Activated T-cell treated with anti-CD3 and anti-CD28 coated beads, Interleukin-2, amount 50 U/mL, for 72 hours (primary cell): ENCODE results near the gene UGGT1. TPM values are rescaled to one million over a fixed set of nuclear protein-coding genes. Genes with fewer than 3 reads are reported as not detected.
"Not testable (repeated sequence)": the region's sequence is repeated elsewhere in the genome, so short reads cannot be mapped to it uniquely, and the experiment has no call there.

Source experiments
- ATAC-seq, 2 donors: fragments of 150-1000 bp; cut with Tn5 transposase; replicated peaks in 1 of 2; 2 replicates each; pipeline ENCODE4 v1.10.0; 2021; ENCODE audit warnings: moderate library complexity in 2 of 2, mild to moderate bottlenecking in 1 of 2
- DNase-seq, 2 donors: peaks; one replicate each; pipeline ENCODE4 v3.0.0; 2021 to 2022; ENCODE audit warnings: mixed read lengths in 1 of 2
- H3K27ac Mint-ChIP-seq: one replicate; pipeline ENCODE4 v1.8.0; 2022; ENCODE audit warnings: mild to moderate bottlenecking, moderate library complexity, mixed read lengths
- H3K27me3 Mint-ChIP-seq: one replicate; pipeline ENCODE4 v1.8.0; 2022; ENCODE audit warnings: low read depth, mixed read lengths
- H3K36me3 Mint-ChIP-seq, 2 donors: one replicate each; pipeline ENCODE4 v1.8.0; 2022; ENCODE audit warnings: mixed read lengths in 2 of 2, mild to moderate bottlenecking in 1 of 2; ENCODE audit not compliant: insufficient read depth in 2 of 2
- H3K4me1 Mint-ChIP-seq: one replicate; pipeline ENCODE4 v1.8.0; 2022; ENCODE audit warnings: low read depth, mixed read lengths
- H3K4me3 Mint-ChIP-seq, 2 donors: one replicate each; pipeline ENCODE4 v1.8.0; 2022; ENCODE audit warnings: mild to moderate bottlenecking in 2 of 2, mixed read lengths in 2 of 2, moderate library complexity in 2 of 2
- H3K9me3 Mint-ChIP-seq, 2 donors: one replicate each; pipeline ENCODE4 v1.8.0; 2022; ENCODE audit warnings: mixed read lengths in 2 of 2
- total RNA-seq, 2 donors: library from RNA; stranded (reverse); gene quantifications; one replicate each; pipeline ENCODE4 v1.2.3, GENCODE V29; 2022

UGGT1 gene
- total RNA-seq, 2 donors from 2014 or later = 48.6 to 54.3 TPM

DNA sequence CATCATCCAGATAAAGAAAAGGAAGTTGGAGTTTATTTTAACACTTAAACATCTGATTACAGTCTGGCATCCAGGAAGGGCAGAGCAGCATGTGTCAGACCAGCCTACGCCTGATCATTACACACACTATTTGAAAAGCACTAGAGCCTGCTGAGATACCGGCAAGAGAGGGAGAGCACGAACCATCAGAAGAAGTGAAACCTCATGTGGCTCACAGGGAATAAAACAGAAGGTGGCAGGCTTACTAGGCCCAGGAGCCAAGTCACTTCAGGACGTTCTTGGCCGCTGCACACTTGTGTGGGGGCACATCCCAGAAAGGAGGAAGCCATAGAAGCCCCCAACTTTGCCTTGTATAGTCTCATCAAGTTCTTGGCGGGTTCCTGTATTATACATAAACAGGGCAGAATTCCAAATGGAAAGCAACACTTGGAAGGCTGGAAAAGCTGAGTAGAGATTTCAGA, 105.5 kb downstream of the UGGT1 start:
- Mint-ChIP-seq H3K27ac (peak overlapping the region; percentile 55), H3K4me3 (peak overlapping the region; percentile 16 to 42), H3K9me3 (no peaks in the 10 kb centered on the region), H3K27me3 (no peaks in the 10 kb centered on the region), H3K36me3 (peaks cover 0 to 10% of the 10 kb centered on the region in 2 donors), H3K4me1 (peaks cover 29% of the 10 kb centered on the region)
- DNase-seq = no peak
- ATAC-seq = peak; percentile 67 to 77

DNA sequence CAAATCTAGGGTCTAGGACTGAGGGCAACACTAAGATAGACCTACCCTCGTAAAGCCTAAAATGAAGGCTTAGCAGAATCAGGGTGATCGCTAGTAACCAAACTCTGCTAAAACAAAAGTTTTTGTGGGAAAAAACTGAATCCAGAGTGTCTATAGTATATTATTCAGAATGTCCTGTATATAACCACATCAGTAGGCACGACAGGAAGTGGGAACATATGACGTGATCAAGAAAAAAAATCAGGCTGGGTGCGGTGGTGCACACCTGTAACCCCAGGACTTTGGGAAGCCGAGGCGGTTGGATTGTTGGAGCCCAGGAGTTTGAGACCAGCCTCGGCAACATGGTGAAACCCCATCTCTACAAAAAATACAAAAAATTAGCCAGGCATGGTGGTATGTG, 106.1 kb downstream of the UGGT1 start:
- DNase-seq (no peak), ATAC-seq (peak in 1 of 2 donors; percentile 10)
- H3K27me3 Mint-ChIP-seq = no peaks in the 10 kb centered on the region

DNA sequence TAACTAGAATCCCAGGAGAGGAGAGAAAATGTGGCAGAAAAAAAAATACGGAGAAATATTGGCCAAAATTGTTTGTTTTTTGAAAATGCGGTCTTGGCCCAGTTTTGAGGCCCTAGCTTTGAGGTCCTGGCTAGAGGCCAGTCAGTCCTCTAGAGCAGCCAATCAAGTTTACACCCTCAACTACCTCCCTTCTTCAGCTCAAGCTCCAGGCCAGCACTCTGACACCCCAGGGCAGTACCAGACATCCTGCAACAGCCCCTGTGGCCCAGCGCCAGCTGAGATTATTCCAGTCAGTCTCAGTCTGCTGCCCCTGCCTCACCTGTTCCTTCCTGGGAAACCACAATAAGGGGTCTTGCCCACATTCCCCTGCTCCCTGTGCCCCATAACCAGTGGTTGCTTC, 107.7 kb downstream of the UGGT1 start:
- H3K27ac Mint-ChIP-seq = no peak overlapping the region

More for the DNA sequence above, 106.1 kb downstream of the UGGT1 start:
- Mint-ChIP-seq H3K4me3 (no peak overlapping the region), H3K36me3 (peaks cover 0 to 10% of the 10 kb centered on the region in 2 donors), H3K4me1 (peaks cover 29% of the 10 kb centered on the region), H3K9me3 (no peaks in the 10 kb centered on the region), H3K27ac (peak overlapping the region; percentile 55)

DNA sequence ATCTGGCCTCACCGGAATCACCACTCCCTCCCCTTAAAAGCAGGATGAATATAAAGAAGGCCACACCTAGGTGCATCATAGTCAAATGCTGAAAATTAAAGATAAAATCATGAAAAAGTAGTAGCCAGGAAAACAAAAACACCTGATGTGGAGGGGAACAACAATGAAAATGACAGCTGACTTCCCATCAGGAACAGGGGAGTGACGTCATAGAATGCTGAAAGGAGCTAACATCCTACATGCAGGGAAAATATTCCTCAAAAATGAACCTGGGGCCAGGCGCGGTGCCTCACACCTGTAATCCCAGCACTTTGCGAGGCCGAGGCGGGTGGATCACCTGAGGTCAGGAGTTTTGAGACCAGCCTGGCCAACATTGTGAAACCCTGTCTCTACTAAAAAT, 108.1 kb downstream of the UGGT1 start:
- DNase-seq (no peak), ATAC-seq (no peak)
- H3K27ac Mint-ChIP-seq = no peak overlapping the region
- H3K27me3 Mint-ChIP-seq = peaks cover 5% of the 10 kb centered on the region
- H3K9me3 Mint-ChIP-seq = no peaks in the 10 kb centered on the region
- peaks cover 0 to 6% of the 10 kb centered on the region in 2 donors for H3K36me3 Mint-ChIP-seq
- peaks cover 29% of the 10 kb centered on the region for H3K4me1 Mint-ChIP-seq
- H3K4me3 Mint-ChIP-seq = no peak overlapping the region

More for the DNA sequence above, 107.7 kb downstream of the UGGT1 start:
- ATAC-seq = no peak
- no peak for DNase-seq
- Mint-ChIP-seq H3K4me1 (peaks cover 29% of the 10 kb centered on the region), H3K27me3 (peaks cover 5% of the 10 kb centered on the region), H3K9me3 (no peaks in the 10 kb centered on the region), H3K36me3 (peaks cover 0 to 6% of the 10 kb centered on the region in 2 donors), H3K4me3 (no peak overlapping the region)

DNA sequence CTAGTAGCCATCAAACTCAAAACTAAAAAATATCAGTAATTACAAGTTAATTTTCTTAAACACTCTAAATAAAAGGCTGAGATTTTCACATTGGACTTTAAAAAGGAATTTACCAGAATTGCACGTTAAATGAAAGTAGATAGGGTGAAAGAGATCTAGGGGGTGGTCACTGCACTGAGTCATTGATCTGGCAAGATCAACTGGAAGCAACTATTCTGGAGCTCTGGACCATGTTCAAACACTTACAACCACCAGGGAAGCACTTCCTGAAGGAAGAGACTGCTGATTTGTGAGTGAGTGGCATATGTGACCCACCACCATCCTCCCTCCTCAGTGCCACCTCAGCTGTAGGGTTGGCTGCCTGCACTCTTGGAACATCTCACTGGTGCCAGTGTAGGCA, 111.8 kb downstream of the UGGT1 start:
- no peak for DNase-seq
- H3K4me3 Mint-ChIP-seq = no peak overlapping the region
- H3K4me1 Mint-ChIP-seq = no peaks in the 10 kb centered on the region

DNA sequence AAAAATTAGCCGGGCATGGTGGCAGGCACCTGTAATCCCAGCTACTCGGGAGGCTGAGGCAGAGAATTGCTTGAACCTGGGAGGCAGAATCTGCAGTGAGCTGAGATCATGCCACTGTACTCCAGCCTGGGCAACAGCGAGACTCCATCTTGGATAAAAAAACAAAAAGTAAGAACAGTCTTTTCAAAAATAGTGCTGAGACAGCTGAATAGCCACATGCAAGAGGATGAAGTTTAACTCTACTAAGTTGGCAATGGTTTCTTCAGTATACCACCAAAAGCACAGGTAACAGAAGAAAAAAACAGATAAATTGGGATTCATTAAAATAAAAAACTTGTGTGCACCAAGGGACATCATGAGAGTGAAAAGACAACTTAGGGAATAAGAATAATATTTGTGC, 115.2 kb downstream of the UGGT1 start:
- Mint-ChIP-seq H3K9me3 (no peaks in the 10 kb centered on the region), H3K27ac (no peak overlapping the region), H3K36me3 (no peaks in the 10 kb centered on the region), H3K4me3 (no peak overlapping the region), H3K4me1 (no peaks in the 10 kb centered on the region), H3K27me3 (peaks cover 5% of the 10 kb centered on the region)
- ATAC-seq (no peak), DNase-seq (no peak)

More for the DNA sequence above, 111.8 kb downstream of the UGGT1 start:
- Mint-ChIP-seq H3K36me3 (no peaks in the 10 kb centered on the region), H3K9me3 (no peaks in the 10 kb centered on the region), H3K27ac (no peak overlapping the region), H3K27me3 (peaks cover 5% of the 10 kb centered on the region)
- ATAC-seq = no peak

DNA sequence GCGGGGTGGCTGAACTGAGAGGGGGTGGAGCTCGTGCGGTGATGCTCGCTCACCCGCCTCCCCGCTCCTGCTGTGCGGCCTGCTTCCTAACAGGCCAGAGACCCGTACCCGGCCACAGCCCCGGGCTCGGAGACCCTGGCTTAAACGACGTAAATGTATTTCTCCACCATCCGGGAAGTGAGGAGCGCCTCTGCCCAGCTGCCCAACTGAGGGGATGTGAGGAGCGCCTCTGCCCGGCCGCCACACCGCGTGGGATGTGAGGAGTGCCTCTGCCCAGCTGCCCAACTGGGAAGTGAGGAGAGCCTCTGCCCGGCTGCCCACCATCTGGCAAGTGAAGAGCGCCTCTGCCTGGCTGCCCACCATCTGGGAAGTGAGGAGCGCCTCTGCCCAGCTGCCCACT, 117.0 kb downstream of the UGGT1 start:
- Mint-ChIP-seq H3K4me3 (no peak overlapping the region), H3K9me3 (no peaks in the 10 kb centered on the region), H3K36me3 (no peaks in the 10 kb centered on the region), H3K27me3 (peaks cover 5% of the 10 kb centered on the region), H3K4me1 (no peaks in the 10 kb centered on the region), H3K27ac (no peak overlapping the region)
- ATAC-seq (no peak), DNase-seq (no peak)

DNA sequence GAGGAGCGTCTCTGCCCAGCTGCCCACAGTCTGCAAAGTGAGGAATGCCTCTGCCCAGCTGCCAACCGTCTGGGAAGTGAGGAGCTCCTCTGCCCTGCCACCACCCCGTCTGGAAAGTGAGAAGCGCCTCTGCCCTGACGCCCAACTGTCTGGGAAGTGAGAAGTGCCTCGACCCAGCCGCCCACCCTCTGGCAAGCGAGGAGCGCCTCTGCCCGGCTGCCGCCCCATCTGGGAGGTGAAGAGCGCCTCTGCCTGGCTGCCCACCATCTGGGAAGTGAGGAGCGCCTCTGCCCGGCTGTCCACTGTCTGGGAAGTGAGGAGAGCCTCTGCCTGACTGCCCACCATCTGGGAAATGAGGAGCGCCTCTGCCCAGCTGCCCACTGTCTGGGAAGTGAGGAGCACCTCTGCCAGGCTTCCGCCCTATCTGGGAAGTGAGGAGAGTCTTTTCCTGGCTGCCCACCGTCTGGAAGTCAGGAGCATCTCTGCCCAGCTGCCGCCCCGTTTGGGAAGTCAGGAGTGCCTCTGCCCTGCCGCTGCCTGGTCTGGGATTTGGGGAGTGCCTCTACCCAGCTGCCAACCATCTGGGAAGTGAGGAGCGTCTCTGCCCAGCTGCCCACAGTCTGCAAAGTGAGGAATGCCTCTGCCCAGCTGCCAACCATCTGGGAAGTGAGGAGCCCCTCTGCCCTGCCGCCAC, 117.8 kb downstream of the UGGT1 start:
- not testable (repeated sequence) for H3K27me3 Mint-ChIP-seq, ATAC-seq, H3K4me1 Mint-ChIP-seq, DNase-seq, H3K9me3 Mint-ChIP-seq, H3K36me3 Mint-ChIP-seq, H3K27ac Mint-ChIP-seq, H3K4me3 Mint-ChIP-seq

DNA sequence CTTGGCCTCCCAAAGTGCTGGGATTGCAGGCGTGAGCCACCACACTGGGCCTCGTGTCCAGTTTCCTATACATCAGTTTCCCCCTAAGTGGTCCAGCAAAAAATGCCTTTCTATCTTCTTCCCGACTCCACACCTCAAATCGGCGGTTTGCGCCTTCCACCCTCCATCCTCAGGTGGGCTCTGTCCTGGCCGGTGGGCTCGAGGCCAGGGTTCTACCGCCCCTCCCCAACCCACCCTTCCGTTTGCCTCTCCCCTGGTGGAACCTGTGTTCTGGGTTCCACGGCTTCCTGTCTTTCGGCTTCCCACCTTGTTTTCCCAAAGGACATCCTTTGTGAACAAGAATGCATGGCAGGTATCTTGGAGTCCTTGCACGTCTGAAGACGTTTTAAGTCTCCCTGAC, 123.3 kb downstream of the UGGT1 start:
- H3K36me3 Mint-ChIP-seq = no peaks in the 10 kb centered on the region
- DNase-seq (no peak), ATAC-seq (no peak)
- H3K27me3 Mint-ChIP-seq = peaks cover 4% of the 10 kb centered on the region
- no peaks in the 10 kb centered on the region for H3K9me3 Mint-ChIP-seq
- no peak overlapping the region for H3K4me3 Mint-ChIP-seq
- H3K4me1 Mint-ChIP-seq = no peaks in the 10 kb centered on the region
- no peak overlapping the region for H3K27ac Mint-ChIP-seq

DNA sequence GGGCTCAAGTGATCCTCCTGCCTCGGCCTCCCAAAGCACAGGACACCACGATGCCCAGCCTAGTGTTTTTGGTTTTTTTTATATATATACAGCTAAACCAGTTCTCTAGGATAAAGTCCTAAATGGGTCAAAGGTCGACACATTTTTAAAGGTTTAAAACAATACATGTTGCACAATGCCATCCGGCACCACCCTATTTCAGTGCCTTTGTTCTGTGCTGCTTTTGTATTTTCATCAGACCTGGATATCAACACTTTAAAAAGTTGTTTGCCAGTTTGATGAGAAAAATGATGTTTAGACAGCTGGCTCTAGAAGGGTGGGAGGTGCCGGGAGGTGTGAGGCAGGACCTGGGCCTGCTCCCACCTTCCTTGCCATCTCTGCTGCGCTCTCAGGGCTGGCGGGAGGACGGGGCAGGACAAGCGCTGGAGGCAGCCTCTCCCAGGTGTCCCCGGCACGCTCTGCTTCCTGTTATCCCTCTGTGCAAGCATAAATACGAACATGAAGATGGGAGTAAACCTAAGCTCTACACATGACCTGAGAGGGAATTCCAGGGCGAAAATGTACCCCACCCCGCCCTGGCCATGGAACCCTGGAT, 124.0 kb downstream of the UGGT1 start:
- Mint-ChIP-seq H3K4me1 (no peaks in the 10 kb centered on the region), H3K36me3 (no peaks in the 10 kb centered on the region), H3K9me3 (no peaks in the 10 kb centered on the region), H3K27ac (no peak overlapping the region), H3K4me3 (no peak overlapping the region), H3K27me3 (peaks cover 4% of the 10 kb centered on the region)
- DNase-seq = no peak
- no peak for ATAC-seq

DNA sequence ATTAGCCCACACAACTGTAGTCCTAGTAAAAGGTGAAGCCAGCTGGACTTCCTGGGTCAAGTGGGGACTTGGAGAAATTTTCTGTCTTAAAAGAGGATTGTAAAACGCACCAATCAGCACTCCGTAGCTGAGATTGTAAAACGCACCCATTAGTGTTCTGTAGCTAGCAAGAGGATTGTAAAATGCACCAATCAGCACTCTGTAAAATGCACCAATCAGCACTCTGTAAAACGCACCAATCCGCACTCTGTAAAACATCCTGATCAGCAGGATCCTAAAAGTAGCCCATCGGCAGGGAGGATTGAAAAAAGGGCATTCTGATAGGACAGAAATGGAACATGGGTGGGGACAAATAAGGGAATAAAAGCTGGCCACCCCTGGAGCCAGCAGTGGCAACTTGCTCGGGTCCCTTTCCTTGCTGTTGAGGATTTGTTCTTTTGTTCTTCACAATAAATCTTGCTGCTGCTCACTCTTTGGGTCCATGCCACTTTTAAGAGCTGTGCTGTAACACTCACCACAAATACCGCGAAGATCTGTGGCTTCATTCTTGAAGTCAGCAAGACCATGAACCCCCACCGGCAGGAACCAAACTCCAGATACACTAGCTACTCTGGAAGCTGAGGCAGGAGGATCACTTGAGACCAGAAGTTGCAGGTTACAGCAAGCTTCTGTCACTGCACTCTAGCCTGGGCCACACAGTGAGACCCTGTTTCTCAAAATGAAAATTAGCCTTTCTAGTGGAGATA, 125.1 kb downstream of the UGGT1 start:
- DNase-seq (peak in 1 of 2 donors; percentile 9), ATAC-seq (peak in 1 of 2 donors; percentile 38)
- peaks cover 4% of the 10 kb centered on the region for H3K27me3 Mint-ChIP-seq
- no peak overlapping the region for H3K4me3 Mint-ChIP-seq
- H3K4me1 Mint-ChIP-seq = no peaks in the 10 kb centered on the region
- no peaks in the 10 kb centered on the region for H3K36me3 Mint-ChIP-seq
- no peak overlapping the region for H3K27ac Mint-ChIP-seq
- no peaks in the 10 kb centered on the region for H3K9me3 Mint-ChIP-seq

DNA sequence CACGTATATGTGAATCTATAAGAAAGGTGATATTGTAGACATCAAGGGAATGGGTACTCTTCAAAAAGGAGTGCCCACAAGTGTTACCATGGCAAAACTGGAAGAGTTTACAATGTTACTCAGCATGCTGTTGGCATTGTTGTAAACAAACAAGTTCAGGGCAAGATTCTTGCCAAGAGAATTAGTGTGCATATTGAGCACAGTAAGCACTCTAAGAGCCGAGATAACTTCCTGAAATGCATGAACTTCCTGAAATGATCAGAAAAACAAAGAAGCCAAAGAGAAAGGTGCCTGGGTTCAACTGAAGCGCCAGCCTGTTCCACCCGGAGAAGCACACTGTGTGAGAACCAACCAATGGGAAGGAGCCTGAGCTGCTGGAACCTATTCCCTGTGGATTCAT, 126.7 kb downstream of the UGGT1 start:
- Mint-ChIP-seq H3K9me3 (no peaks in the 10 kb centered on the region), H3K36me3 (no peaks in the 10 kb centered on the region), H3K27ac (no peak overlapping the region), H3K4me1 (no peaks in the 10 kb centered on the region), H3K27me3 (peaks cover 4% of the 10 kb centered on the region), H3K4me3 (no peak overlapping the region)
- DNase-seq (no peak), ATAC-seq (no peak)

DNA sequence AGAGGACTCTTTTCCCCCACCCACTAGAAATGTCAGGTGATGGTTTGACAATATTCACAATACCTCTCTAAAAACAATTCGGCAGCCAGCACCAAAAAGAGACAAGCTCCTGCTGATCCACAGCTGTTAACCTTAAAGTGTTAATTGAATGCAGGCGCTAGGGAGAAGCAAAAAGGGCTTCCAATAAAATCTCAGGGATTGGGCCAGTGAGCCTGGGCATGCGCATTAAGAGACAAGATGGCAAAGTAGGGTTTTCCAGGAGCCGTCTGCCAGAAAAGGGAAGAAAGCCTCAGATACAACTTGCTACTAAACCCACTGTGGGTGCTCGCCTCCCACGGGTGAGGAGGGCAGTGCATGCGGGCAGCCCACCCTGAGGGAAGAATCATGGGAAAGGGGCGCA, 128.9 kb downstream of the UGGT1 start:
- Mint-ChIP-seq H3K27ac (no peak overlapping the region), H3K27me3 (no peaks in the 10 kb centered on the region), H3K4me3 (no peak overlapping the region), H3K36me3 (no peaks in the 10 kb centered on the region), H3K4me1 (no peaks in the 10 kb centered on the region), H3K9me3 (no peaks in the 10 kb centered on the region)
- DNase-seq = no peak
- no peak for ATAC-seq
